Retinal pigment epithelial cell (primary cell): ENCODE measurements around the gene WDR81.

Experiments
- DNase-seq: peaks from one replicate; pipeline ENCODE4 v3.0.0-alpha.2; 2010; ENCODE audit warnings: low read depth
- H3K4me3 ChIP-seq: 2 replicates; pipeline ENCODE4 v1.5.1; 2011; ENCODE audit warnings: mild to moderate bottlenecking, low read length, control low read depth, moderate library complexity
- TF ChIP-seq, protein P1 (sequence below): conservative IDR thresholded peaks from 2 replicates; pipeline ENCODE4 v1.5.1; 2011; ENCODE audit warnings: low read depth, low read length, control low read depth, inconsistent platforms

The WDR81 gene

DNA sequence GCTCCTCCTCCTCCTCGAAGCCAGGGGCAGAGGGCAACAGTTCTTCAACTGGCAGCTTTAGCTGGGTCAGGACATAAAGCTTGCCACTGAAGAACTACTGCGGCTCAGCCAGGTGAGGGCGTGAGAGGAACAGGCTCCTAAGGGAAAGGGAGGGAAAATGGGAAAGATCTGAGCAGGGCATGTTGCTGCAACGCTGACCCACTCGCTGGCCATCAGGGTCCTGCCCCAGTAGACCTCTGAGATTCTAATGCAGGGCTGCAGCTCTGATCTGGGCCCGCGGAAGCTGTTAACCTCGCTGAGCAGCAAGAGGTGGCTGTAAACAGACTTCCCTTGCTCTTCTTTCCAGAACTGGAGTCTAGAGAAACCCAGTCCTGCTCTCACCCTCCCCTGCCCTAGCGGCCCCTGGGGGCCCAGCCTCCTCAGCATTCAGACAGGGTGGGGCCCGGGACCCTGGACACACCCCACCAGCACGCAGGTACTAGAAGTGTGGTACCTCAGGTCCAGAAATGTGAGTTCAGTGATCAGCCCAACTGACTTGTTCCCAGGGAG is 10.6 kb upstream of the WDR81 start:
- DNase-seq, result no peak
- TF ChIP-seq, protein P1, sequence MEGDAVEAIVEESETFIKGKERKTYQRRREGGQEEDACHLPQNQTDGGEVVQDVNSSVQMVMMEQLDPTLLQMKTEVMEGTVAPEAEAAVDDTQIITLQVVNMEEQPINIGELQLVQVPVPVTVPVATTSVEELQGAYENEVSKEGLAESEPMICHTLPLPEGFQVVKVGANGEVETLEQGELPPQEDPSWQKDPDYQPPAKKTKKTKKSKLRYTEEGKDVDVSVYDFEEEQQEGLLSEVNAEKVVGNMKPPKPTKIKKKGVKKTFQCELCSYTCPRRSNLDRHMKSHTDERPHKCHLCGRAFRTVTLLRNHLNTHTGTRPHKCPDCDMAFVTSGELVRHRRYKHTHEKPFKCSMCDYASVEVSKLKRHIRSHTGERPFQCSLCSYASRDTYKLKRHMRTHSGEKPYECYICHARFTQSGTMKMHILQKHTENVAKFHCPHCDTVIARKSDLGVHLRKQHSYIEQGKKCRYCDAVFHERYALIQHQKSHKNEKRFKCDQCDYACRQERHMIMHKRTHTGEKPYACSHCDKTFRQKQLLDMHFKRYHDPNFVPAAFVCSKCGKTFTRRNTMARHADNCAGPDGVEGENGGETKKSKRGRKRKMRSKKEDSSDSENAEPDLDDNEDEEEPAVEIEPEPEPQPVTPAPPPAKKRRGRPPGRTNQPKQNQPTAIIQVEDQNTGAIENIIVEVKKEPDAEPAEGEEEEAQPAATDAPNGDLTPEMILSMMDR, result peak; percentile 63
- H3K4me3 ChIP-seq, result peak overlapping the region; percentile 87

DNA sequence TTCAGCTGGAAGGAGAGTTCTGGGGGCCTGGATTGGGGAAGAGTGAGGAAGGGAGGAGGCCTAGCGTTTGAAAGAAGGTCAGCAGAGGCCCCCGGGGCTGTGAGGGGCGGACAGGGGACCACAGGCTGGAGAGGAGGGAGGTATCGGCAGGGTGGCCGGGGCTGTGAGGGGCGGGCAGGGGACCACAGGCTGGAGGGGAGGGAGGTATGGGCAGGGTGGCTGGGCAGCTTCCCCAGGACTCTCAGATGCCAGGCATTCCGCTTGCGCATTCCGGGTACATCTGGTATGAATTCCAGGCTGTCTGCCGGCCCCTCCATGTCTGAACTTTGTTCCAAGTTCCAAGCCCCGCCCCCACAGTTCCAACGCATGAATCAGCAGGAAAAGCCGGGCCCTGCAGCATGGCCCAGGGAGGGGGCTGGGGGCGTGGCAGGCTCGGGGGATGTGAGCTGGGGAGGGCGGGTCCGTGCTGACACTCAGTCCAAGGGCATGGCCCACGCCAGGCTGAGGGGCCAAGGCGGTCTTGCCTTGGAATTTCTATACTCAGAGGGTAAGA is 10.0 kb upstream of the WDR81 start:
- DNase-seq, result peak; percentile 93
- peak overlapping the region; percentile 87 for H3K4me3 ChIP-seq
- TF ChIP-seq, protein P1, result no peak

DNA sequence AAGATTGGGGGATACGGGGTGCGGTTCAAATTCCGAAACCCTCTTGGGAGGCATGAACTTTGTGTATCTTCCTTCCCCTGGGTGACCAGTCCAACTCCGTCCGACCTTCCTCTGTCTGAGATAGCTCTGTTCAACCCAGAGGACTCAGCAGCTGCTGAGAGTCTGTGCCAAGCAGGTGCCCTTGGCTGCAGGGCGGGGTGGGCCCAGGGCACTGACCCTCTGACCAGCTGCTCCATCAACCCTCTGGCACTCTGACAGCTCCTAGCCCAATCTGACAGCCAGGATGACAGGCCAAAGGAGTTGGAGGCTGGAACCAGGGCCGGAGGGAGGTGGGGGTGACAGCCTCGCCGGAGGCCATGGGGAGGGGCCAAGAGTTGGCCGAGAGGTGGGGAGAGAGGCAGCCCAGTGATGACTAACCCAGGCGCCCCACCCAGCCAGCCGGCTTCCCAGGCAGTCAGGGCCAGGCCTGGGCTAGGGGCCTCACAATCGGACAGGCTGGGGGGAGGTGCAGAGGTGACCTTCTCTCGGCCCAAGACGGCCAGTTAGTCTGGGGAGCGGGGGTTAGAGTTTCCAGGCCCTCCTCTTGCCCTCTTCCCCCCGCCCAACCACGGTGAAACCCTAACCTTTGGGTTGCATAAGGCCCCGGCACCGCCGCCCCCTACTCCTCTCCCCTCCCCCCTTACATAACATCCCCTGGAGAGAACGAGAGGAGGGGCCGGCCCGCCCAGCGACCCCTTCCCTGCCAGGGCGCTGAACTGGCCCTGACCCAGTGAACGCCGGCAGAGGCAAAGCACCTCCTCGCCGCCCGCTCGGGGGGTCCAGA is 9.3 kb upstream of the WDR81 start:
- H3K4me3 ChIP-seq, result peak overlapping the region; percentile 87
- TF ChIP-seq, protein P1, result no peak
- DNase-seq, result no peak

DNA sequence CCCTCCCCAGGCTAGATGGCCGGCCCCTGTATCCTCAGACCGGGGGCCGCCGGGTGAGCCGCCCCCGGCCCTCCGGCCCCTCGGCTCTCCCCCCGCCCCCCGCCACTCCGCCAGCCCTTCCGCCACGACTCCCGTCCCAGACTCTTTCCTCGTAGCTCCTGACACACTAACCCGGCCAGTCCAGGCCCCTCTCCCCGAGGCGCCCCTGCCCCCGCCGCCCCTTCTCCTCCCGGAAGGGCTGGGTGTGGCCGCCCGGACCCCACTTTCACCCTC is 8.8 kb upstream of the WDR81 start:
- H3K4me3 ChIP-seq, result peak overlapping the region; percentile 87
- DNase-seq, result no peak
- TF ChIP-seq, protein P1, result no peak

DNA sequence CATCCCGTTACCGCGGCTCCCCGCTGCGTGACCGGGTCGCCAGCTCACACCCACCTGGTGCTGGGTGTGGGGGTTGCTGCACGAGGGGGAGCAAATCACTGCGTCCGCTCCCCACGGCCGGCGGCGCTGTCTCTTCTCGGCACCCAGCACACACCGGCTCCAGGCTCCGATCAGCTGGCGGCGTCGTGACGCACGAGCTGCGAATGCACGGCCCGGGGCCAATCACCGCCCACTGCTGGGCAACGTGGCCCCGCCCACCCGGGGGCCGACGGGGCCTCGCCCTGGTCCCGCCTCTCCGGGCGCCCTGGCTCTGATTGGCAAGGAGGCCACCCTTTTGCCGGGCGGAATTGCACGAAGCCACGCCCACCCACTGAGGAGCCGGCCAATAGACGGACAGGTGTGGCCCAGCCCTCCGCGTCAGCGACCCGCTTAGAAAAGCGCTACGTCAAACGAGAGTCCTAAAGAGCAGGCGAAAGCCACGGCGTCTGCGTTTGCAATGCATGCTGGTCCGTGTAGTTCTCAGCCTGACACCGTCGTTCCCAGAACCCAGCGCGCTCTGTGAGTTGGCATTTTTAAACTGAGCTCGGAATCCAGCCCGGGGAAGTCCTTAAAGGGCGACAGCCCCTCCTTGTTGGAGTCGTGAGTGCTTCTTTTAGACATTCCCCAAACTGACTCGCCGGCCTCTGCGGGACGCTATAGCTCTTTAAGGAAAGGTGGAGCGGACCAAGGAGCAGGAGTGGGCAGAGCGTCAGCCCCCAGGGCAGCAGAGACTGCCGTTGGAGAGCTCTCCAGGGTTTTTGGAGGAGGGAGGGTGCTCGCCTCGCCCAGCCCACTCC is 8.2 kb upstream of the WDR81 start:
- TF ChIP-seq, protein P1, result no peak
- peak; percentile 100 for DNase-seq
- peak overlapping the region; percentile 87 for H3K4me3 ChIP-seq

DNA sequence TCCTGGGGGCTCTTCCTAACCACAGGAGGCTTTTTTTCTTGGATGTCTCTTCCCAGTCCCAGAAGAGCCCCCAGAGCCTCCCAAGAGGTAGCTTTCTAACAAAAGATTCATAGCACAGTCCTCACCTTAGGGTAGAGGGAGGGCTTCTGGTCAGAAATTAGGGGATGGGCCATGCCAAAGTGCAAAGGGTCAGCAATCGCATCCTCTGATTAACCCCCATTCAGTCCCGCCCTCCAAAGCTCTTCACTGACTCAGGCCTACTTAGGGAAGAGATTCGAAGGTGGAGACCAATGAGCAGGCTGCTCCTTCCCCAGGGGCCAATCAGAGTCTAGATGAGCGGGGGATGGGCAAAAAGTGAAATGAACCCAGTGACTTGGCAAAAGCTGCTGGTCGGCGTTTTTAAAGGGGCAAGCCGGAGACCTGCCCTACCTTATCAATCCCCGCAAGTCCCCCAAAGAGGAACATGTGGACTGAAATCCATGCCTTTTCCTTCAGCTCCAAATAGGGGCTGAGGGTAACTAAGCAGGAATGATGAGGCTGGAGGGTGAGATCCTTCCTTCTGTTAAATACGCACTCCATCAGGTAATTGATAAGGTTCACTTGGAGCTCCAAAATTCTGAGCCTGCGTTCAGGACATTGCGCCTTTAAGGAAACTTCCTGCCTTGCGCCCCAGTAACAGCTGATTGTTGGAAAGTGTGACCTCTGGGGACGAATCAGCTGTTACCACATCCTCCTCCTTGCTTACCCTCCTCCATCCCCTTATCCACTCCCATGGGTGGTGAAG is 7.4 kb upstream of the WDR81 start:
- peak; percentile 99 for DNase-seq
- TF ChIP-seq, protein P1, result no peak
- peak overlapping the region; percentile 82 for H3K4me3 ChIP-seq
